OCI-LY3 (cell line): ENCODE data around the gene DEPDC5.

Source experiments
- EZH2phosphoT487 ChIP-seq: fragments of 200-600 bp; shearing (Covaris generic); IDR thresholded peaks from 2 replicates; pipeline ENCODE4 v1.6.1; 2018; ENCODE audit warnings: antibody characterized with exemption, mixed run types, low read depth
- TF ChIP-seq, protein P1 (sequence below): fragments of 200-600, 300-600 bp; sonication (generic); IDR thresholded peaks from 2 replicates; pipeline ENCODE4 v1.5.1; 2014; ENCODE audit warnings: antibody characterized with exemption, low read length, low read depth

DNA sequence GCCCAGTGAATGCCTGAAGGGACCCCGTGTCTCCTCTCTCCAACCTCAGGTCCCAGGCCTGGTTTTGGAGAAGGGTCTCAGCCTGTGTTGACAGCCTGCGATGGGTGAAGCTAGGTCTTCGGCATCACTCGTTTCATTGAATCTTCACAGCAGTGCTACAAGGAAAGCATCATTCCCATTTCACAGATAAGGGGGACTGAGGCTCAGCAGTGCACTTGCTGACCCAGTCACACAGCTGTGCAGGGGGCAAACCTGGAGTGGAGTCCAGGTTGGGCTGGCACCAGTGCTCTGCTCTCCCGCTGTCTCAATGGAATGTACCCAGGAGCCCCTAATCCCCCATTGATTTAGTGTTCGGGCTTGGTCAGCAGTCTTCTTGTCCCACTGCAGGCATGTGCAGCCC is 179.6 kb downstream of the DEPDC5 start:
- TF ChIP-seq, protein P1, sequence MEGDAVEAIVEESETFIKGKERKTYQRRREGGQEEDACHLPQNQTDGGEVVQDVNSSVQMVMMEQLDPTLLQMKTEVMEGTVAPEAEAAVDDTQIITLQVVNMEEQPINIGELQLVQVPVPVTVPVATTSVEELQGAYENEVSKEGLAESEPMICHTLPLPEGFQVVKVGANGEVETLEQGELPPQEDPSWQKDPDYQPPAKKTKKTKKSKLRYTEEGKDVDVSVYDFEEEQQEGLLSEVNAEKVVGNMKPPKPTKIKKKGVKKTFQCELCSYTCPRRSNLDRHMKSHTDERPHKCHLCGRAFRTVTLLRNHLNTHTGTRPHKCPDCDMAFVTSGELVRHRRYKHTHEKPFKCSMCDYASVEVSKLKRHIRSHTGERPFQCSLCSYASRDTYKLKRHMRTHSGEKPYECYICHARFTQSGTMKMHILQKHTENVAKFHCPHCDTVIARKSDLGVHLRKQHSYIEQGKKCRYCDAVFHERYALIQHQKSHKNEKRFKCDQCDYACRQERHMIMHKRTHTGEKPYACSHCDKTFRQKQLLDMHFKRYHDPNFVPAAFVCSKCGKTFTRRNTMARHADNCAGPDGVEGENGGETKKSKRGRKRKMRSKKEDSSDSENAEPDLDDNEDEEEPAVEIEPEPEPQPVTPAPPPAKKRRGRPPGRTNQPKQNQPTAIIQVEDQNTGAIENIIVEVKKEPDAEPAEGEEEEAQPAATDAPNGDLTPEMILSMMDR = no peak
- no peak for TF ChIP-seq EZH2phosphoT487
